ENCODE measurements around the gene SAYSD1.

SAYSD1 gene

DNA sequence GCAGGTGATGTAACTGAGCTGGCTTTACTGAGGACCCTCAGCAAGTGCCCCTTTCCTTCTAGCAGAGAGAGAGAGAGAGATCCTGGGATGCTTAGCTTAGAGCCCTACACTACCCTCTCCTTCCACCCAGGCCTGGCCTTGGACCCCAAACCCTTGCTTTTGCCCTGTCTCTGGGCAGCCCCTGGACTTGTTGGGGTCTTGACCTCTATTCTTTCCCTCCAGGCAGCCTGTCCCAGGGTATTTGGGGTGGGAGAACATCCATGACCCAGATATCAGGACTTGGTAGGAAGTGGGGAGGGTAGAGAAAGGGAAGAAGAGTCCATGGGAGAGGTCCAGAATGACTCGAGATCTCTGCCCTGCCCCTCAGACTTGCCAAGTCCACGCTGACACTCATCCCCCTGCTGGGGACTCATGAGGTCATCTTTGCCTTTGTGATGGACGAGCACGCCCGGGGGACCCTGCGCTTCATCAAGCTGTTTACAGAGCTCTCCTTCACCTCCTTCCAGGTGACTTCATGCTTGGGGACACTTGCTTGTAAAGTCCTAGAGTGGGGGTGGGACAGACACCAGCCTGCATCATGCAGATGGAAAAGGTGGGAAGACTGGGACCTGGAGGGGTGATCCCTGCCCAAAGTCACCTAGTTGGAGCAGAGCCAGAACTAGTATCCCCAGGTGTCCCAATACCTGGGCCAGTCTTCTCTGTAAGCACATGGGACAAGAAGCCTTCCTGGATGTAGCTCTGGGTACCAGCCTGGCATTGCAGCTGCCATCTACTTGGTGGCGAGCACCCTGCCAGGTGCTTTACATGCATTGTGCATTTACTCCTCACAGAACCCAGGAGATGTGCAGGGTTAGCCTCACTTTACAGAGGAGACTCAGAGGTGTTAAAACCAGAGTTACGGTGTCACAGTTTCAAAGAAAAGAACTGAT is 35.5 kb downstream of the SAYSD1 start:
- no peak overlapping the region for H3K4me3 ChIP-seq (ENCODE audit: low read depth, low read length)

GRCh38 chr6:39078695-39079094 is 36.3 kb downstream of the SAYSD1 start:
- no peak overlapping the region for H3K4me3 ChIP-seq (ENCODE audit: low read depth, low read length)

DNA sequence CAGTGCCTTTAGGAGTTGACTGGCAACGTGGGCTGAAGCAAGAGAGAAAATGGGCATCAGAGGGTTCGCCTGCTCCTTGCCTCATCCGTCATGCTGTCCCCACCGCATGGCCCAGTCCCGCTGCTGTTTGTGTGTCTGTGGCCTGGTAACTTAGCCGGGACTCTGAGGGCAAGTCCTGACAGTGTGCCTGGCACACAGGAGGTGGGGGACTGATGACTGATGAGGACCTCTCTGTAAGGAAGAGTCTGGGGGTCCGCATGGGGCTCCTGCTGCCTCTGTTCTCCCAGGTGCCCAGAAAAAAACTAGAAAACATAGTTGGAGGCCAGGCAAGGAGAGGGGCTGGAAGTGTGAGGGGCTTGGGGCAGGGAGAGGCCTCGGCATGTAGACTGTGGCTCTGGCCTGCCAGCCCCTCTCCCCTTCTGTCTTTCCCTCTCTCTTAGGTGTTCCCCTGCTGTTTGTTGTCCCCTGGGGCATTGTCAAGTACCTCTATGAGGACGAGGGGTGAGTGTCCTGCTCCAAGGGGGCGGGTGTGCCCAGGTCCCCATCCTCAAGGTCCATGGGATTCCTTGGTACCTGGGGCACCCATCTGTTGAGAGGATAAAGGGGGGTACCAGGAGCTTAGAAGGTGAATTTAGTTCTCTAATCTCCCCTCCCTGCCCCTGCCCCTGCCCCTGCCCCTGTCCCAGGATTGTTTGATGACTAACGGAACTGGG is 36.9 kb downstream of the SAYSD1 start:
- no peak overlapping the region for H3K4me3 ChIP-seq (ENCODE audit: low read depth, low read length)

GRCh38 chr6:39076623-39077535 is 38.1 kb downstream of the SAYSD1 start:
- H3K4me3 ChIP-seq (ENCODE audit: low read depth, low read length), result no peak overlapping the region

DNA sequence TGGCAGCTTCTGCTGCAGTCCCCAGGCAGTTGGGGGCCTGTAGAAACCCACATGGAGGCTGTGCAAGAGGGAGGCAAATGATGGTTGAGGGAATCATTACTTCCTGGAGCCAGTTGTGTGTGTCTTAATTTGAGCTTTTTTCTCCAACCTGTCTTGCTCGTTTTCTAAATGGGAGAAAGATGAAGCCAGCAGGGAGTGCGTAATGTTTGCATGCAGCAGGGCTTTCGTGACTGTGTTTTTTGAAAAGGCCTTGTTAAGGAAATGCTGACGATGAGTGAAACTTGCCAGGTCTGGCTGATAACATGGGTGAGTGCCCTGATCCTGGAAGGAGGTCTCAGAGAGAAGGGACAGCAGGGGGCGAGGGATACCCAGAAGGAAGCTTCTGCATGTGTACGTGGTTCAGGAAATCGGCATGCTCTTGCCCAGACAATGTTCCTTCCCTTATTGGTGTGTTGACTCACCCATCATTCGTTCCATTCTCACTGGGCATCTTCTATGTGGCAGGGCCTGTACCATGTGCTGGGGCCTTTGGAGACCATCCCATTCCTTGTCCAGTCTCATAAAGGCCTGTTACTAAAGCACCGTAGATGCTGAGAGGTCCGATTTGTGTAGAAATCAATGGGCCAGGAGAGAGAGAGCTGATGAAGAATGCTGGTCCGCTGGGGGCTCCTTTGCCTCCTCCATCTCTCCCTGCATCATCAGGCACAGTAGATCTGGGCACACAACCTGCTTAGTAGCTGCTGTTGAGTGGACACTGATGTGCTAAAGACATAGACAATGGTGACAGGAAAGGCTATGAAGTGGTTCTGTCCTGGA is 39.0 kb downstream of the SAYSD1 start:
- H3K4me3 ChIP-seq (ENCODE audit: low read depth, low read length), result no peak overlapping the region

DNA sequence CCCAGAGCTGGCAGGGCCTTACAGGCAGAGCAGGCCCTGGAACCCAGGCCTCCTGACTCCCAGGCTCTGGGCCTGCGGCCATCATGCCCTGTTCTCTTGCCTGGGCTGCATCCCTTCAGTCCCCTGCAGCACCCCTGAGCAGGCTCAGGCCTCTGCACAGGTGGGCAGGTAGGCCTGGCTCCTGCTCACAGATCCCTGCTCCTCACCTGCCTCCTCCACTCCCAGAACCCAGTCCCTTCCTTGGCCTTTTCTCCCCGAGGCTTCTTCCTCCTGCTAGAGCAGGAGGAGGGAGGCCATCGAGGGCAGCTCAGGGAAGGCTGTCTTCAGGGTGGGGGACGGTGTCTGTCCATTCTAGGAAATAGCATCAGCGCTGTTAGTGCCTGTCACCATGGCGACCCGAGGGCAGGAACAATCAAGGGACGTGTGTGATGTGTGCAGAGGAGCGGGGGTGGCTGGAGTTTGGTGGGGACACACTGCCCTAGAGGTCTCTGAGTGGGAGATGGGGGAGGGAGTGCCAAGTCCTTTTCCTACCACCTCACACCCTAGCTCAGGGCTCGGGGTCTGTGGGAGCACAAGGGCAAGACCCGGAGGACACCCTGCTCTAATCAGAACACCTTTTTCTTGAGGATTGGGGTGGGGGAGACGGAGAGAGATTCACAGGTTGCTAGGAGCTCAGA is 39.8 kb downstream of the SAYSD1 start:
- H3K4me3 ChIP-seq (ENCODE audit: low read depth, low read length), result no peak overlapping the region

- no peak overlapping the region for H3K4me3 ChIP-seq (ENCODE audit: low read depth, low read length)
Observed at GRCh38 chr6:39074486-39074885, 40.5 kb downstream of the SAYSD1 start.

DNA sequence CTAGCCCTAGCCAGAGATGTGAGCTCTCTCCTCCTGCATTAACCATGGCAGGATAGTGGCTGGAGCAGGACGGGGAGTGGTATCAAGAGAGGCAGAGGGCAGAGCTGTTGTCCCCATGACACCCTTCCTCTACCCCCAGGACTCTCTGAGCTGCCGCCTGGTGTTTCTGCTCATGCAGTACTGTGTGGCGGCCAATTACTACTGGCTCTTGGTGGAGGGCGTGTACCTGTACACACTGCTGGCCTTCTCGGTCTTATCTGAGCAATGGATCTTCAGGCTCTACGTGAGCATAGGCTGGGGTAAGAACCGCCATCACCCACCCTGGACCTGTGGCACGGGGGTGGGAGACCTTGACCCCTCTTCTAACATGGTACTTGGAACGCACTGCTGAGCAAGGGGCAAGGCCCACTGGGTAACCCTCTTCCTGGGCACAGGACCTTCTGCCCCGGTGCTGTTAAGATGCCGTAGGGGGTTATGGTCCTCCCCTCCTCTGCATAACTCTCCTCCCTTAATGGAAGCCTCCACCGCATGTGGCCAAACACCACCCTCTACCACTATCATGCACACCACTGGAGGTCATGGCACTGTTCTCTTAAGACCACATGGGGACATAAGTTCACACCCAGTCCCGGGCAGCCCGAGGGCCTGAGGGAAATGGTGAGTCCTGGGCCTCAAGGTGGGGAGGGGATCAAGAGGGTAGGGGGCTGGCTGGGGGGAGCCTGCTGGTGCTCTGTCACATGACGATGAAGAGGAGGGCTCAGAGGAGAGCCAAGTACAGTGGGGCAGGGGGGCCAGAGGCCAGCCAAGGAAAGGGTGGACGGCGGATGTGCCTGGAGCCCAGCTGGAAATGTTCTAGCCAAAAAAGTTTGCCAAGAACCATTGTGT is 41.3 kb downstream of the SAYSD1 start:
- no peak overlapping the region for H3K4me3 ChIP-seq (ENCODE audit: low read depth, low read length)

- H3K4me3 ChIP-seq (ENCODE audit: low read depth, low read length), result no peak overlapping the region
Observed at GRCh38 chr6:39072830-39073229, 42.2 kb downstream of the SAYSD1 start.

- no peak overlapping the region for H3K4me3 ChIP-seq (ENCODE audit: low read depth, low read length)
Observed at GRCh38 chr6:39068391-39068790, 46.6 kb downstream of the SAYSD1 start.

- H3K4me3 ChIP-seq (ENCODE audit: low read depth, low read length), result no peak overlapping the region
Observed at GRCh38 chr6:39065561-39065960, 49.4 kb downstream of the SAYSD1 start.

GRCh38 chr6:39063526-39063925 is 51.5 kb downstream of the SAYSD1 start:
- H3K4me3 ChIP-seq (ENCODE audit: low read depth, low read length), result no peak overlapping the region

GRCh38 chr6:39062014-39062740 is 52.8 kb downstream of the SAYSD1 start:
- no peak overlapping the region for H3K4me3 ChIP-seq (ENCODE audit: low read depth, low read length)

- H3K4me3 ChIP-seq (ENCODE audit: low read depth, low read length), result no peak overlapping the region
Observed at GRCh38 chr6:39061588-39061987, 53.4 kb downstream of the SAYSD1 start.

GRCh38 chr6:39061182-39061581 is 53.8 kb downstream of the SAYSD1 start:
- no peak overlapping the region for H3K4me3 ChIP-seq (ENCODE audit: low read depth, low read length)

- H3K4me3 ChIP-seq (ENCODE audit: low read depth, low read length), result no peak overlapping the region
Observed at GRCh38 chr6:39060467-39061160, 54.4 kb downstream of the SAYSD1 start.

DNA sequence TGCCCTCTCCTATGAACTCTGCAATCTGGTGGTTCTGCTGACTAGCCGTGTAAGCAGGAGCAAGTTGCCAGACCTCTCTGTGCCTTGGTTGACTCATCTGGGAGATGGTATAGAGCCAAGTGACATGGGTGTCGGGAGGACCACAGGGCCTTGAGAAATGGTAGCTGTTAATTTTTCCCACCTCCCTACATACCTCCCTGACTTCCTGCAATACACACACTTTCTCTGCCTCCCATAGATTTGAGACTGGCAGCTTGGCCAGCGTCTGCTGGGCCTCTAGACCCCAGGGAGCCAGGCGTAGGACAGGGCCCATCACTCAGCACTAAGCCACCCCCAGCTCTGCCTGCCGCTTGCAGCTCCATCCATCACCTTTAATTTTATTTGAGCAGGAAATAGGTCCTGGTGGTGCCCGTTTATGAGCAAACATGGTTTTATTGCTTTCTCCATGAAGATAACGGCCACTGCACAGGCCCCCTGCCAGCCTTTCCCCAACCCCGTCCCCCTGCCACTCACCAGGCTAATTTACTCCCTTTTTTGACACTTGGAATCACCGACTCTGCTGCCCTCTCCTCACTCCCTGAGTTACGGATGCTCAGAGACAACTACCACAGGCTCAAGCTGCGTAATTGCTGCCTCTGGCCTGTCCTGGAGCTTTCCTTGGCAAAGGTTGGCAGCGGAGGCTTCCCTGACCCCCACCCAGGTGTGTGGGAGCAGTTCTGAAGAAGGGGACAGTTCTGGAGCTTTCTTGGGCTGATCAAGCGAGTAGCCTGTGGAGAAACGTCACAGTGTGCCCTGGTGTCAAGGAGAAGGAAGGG is 55.3 kb downstream of the SAYSD1 start:
- H3K4me3 ChIP-seq (ENCODE audit: low read depth, low read length), result no peak overlapping the region
